ENCODE data around the gene NAA10. TPM values are rescaled to one million over a fixed set of nuclear protein-coding genes. Genes with fewer than 3 reads are reported as not detected.

NAA10 gene
- total RNA-seq, 1 donor from 2014 or later, result 109 TPM

DNA sequence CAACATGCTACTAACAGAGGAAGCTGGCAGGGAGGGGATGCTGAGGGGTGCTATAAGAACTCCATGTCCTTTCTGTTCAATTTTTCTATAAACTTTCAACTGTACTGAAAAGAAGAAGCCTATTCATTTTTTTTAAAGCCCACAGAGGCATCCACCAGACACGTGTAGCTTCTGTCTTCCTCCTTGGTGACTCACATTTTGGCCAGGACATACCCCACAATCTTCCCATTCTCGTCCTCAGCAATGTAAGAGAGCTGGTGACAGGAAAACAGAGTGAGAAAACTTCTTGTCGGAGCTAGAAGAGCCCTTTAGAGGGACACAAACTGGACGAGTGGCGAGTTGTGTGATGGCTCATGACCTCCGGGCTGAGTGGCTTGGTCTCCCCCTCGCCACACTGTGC is 1.1 kb downstream of the NAA10 start:
- Mint-ChIP-seq H3K27me3 (no peaks in the 10 kb centered on the region), H3K27ac (peak overlapping the region; percentile 46), H3K36me3 (ENCODE audit: low read depth) (peaks cover 22% of the 10 kb centered on the region), H3K9me3 (no peaks in the 10 kb centered on the region), H3K4me3 (peak overlapping the region; percentile 84), H3K4me1 (peaks cover 30% of the 10 kb centered on the region)
- no peak for ATAC-seq (ENCODE audit: low read depth)
- TF ChIP-seq, protein P1, sequence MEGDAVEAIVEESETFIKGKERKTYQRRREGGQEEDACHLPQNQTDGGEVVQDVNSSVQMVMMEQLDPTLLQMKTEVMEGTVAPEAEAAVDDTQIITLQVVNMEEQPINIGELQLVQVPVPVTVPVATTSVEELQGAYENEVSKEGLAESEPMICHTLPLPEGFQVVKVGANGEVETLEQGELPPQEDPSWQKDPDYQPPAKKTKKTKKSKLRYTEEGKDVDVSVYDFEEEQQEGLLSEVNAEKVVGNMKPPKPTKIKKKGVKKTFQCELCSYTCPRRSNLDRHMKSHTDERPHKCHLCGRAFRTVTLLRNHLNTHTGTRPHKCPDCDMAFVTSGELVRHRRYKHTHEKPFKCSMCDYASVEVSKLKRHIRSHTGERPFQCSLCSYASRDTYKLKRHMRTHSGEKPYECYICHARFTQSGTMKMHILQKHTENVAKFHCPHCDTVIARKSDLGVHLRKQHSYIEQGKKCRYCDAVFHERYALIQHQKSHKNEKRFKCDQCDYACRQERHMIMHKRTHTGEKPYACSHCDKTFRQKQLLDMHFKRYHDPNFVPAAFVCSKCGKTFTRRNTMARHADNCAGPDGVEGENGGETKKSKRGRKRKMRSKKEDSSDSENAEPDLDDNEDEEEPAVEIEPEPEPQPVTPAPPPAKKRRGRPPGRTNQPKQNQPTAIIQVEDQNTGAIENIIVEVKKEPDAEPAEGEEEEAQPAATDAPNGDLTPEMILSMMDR (IDR thresholded peaks at IDR 0.05), result no peak
- intact Hi-C loops (cut with micrococcal nuclease), result no loop called here
- CTCF ChIA-PET, result interaction anchor here (0.6 to 1.5 kb wide), 2 partner anchors 13 to 115 kb away, joined by 3 to 5 read pairs; no protein-coding TSS in a partner anchor
- POLR2A ChIA-PET, result interaction anchor here (1.2 to 18.4 kb wide), 4 partner anchors 8 to 139 kb away, joined by 3 to 305 read pairs (median 7); partner anchors contain the start of genes ARHGAP4, HCFC1, IDH3G and SSR4
- DNase-seq, result no peak

DNA sequence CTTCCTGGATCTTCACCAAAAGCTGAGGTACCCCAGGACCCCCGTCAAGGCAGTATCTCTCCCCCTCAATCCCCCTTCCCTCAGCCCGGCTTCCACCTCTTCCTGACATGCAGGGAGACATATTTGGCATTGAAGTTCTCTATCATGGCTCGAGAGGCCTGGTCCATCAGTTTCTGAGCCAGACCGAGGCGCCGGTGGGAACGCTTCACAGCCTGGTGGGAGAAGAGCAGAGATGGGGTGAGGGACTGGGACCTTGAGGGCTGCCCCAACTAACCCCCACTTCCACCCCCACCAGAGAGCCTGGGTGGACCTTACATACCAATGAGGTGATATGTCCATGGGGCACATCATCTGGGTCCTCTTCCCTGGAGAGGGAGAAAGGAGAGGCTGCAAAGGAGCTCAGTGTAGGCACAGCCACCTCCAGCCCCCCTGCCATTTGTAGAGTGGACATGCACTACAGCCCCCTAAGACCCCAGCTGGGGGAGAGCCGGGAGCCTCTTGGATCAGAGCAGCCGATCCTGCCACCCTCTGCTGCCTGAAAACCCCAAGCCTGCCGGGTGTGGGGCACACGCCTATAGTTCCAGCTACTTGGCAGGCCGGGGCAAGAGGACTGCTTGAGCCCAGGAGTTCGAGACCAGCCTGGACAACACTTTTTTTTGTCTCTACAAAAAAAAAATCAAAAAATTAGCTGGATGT is 2.5 kb downstream of the NAA10 start:
- POLR2A ChIA-PET, result interaction anchor here (1.2 kb wide), 1 partner anchor 15 kb away, joined by 3 read pairs; no protein-coding TSS in a partner anchor

DNA sequence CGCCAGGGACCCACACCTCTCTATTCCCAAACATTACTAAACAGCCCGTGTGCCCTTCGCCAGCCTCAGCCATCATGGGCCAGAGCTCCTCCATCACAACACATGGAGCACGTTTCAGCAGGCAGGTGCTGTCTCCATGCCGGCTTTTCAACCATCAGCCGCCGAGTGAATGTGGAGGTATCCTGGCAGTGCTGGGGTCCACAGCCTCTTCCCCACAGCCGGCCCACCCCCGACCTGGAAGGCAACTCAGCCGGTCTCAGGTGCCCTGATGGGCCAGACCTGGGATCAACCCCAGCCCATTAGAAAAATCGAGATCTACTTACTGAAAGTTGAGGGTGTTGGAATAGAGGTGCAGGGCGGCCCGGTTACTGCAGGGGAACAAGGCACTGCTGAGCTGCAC is 3.1 kb downstream of the NAA10 start:
- ATAC-seq (ENCODE audit: low read depth) (no peak), DNase-seq (no peak)
- peaks cover 34% of the 10 kb centered on the region for H3K4me1 Mint-ChIP-seq
- no peak overlapping the region for H3K4me3 Mint-ChIP-seq
- no peaks in the 10 kb centered on the region for H3K9me3 Mint-ChIP-seq
- intact Hi-C loops (cut with micrococcal nuclease), result no loop called here
- H3K36me3 Mint-ChIP-seq (ENCODE audit: low read depth), result peaks cover 20% of the 10 kb centered on the region
- ChIA-PET POLR2A (no interaction called here), CTCF (no interaction called here)
- TF ChIP-seq, protein P1 (IDR thresholded peaks at IDR 0.05), result no peak
- H3K27ac Mint-ChIP-seq, result no peak overlapping the region
- no peaks in the 10 kb centered on the region for H3K27me3 Mint-ChIP-seq

More for the DNA sequence above, 2.5 kb downstream of the NAA10 start:
- intact Hi-C loops (cut with micrococcal nuclease), result no loop called here
- H3K36me3 Mint-ChIP-seq (ENCODE audit: low read depth), result peaks cover 20% of the 10 kb centered on the region
- ATAC-seq (ENCODE audit: low read depth), result no peak
- H3K27me3 Mint-ChIP-seq, result no peaks in the 10 kb centered on the region
- H3K9me3 Mint-ChIP-seq, result no peaks in the 10 kb centered on the region
- peaks cover 29% of the 10 kb centered on the region for H3K4me1 Mint-ChIP-seq
- no peak for DNase-seq
- H3K4me3 Mint-ChIP-seq, result no peak overlapping the region
- CTCF ChIA-PET, result no interaction called here
- TF ChIP-seq, protein P1 (IDR thresholded peaks at IDR 0.05), result no peak
- H3K27ac Mint-ChIP-seq, result no peak overlapping the region

DNA sequence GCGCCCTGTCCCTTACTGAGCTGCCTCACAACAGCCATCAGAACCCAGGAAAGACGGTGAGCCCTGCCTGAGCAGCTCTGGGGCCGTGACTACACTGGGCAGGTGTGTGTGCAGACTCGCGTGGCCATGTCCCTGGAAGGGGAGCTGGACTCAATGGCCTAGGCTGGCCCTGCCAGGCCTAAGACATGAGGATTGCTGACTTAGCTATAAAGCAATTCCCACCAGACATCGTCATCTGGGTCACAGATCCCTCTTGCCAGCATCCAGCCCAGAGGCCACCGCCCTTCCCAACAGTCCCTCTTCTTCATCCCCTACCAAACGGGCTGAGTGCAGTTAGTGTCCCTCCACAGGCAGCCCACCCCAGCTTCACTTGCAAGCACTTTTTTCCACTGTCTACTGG is 3.7 kb downstream of the NAA10 start:
- no peaks in the 10 kb centered on the region for H3K27me3 Mint-ChIP-seq
- no peak overlapping the region for H3K27ac Mint-ChIP-seq
- DNase-seq, result no peak
- intact Hi-C loops (cut with micrococcal nuclease), result no loop called here
- CTCF ChIA-PET, result no interaction called here
- POLR2A ChIA-PET, result no interaction called here
- H3K4me3 Mint-ChIP-seq, result no peak overlapping the region
- H3K9me3 Mint-ChIP-seq, result no peaks in the 10 kb centered on the region
- TF ChIP-seq, protein P1 (IDR thresholded peaks at IDR 0.05), result no peak
- H3K4me1 Mint-ChIP-seq, result peaks cover 31% of the 10 kb centered on the region
- ATAC-seq (ENCODE audit: low read depth), result no peak
- peaks cover 20% of the 10 kb centered on the region for H3K36me3 Mint-ChIP-seq (ENCODE audit: low read depth)

DNA sequence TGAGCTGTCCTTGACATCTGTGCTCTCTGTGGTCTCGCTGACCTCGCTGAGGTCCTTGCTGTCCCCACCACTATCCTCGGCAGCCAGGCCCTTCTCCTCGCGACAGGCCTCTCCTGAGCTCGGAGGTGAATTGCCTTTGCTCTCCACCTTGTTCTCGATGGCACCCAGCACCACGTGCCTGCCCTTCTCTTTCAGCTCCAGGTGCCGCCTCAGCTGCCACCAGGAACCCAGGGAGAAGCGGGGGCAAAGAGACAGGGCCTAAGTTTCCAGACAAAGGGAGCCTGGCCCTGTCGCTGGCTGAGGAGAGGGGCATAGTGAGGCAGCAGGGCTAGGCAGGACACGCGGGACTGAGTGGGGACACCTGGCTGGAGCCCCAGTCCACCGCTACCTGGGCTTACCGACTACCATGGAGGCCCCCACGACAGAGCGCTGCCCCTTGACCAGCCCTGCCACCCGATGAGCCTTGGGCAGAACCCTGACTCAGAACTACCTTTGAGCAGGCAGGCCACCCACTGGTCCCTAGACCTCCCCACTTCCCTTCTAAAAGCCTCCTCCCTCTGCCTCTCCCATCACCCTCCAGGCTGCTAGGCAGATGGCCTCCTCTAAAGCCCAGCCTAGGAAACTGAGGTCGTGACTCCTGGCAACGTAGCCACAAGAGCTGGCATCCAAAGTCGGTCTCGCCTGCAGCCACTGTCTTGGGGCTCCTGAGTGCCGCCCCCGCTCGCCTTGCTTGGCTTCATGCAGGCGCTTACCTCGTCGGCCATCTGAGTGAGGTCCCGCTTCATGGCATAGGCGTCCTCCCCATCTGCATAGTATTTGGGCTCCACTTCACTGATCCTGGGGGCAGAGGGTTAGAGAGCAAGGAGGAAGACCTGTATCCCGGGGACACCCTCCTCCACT is 4.6 kb downstream of the NAA10 start:
- no peak overlapping the region for H3K4me3 Mint-ChIP-seq
- H3K9me3 Mint-ChIP-seq, result no peaks in the 10 kb centered on the region
- DNase-seq (no peak), ATAC-seq (ENCODE audit: low read depth) (no peak)
- peak overlapping the region; percentile 93 for H3K27ac Mint-ChIP-seq
- ChIA-PET POLR2A (interaction anchor here (10.3 kb wide), 1 partner anchor 13 kb away, joined by 305 read pairs; the partner anchor contains the start of genes NAA10 and RENBP), CTCF (no interaction called here)
- intact Hi-C loops (cut with micrococcal nuclease), result no loop called here
- TF ChIP-seq, protein P1 (IDR thresholded peaks at IDR 0.05), result no peak
- H3K27me3 Mint-ChIP-seq, result no peaks in the 10 kb centered on the region
- peaks cover 32% of the 10 kb centered on the region for H3K4me1 Mint-ChIP-seq
- peaks cover 22% of the 10 kb centered on the region for H3K36me3 Mint-ChIP-seq (ENCODE audit: low read depth)
